ENCODE data around the gene ZDHHC19.
"Not testable (repeated sequence)": the region's sequence is repeated elsewhere in the genome, so short reads cannot be mapped to it uniquely, and the experiment has no call there.

The ZDHHC19 gene, protein sequence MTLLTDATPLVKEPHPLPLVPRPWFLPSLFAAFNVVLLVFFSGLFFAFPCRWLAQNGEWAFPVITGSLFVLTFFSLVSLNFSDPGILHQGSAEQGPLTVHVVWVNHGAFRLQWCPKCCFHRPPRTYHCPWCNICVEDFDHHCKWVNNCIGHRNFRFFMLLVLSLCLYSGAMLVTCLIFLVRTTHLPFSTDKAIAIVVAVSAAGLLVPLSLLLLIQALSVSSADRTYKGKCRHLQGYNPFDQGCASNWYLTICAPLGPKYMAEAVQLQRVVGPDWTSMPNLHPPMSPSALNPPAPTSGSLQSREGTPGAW

DNA sequence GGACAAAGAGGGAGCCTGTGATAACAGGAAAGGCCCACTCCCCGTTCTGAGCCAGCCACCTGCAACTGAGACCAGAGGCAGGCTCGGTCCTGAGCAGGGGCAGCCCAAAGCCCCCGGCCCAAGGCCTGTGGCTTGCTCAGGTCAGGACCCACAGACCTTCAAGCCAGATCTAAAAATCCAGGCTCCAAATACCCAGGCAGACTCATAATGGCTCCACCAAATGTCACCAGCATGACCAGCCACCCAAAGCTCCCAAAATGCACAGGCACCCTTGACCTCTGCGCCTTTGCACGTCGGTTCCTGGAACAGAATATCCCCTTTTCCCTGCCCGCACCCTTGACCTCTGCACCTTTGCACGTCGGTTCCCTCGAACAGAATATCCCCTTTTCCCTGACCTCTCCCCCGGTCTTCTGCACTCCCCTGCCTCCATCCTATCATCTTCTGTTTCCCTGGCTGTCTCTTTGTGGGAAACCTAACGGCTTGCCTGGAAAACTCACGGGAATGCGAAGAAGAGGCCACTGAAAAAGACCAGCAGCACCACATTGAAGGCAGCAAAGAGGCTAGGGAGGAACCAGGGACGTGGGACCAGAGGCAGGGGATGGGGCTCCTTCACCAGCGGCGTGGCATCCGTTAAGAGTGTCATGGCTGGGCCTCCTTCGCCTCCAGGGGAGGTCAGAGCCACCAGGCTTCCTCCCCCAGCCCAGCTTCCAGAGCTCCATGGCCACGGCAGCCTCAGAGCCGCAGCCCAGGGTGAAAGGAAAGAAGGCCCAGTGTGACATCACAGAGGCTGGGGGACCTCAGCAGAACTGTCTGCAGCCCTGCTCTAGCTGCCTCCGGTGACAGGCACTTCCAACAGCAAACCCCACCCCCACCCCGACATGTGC lies at the start of gene ZDHHC19:
Gene ZDHHC19 (minus strand): TSS at position 728 of the 884 bp plus-strand sequence. CDS start 85 bp downstream, at position 643.
- no peak for DNase-seq

DNA sequence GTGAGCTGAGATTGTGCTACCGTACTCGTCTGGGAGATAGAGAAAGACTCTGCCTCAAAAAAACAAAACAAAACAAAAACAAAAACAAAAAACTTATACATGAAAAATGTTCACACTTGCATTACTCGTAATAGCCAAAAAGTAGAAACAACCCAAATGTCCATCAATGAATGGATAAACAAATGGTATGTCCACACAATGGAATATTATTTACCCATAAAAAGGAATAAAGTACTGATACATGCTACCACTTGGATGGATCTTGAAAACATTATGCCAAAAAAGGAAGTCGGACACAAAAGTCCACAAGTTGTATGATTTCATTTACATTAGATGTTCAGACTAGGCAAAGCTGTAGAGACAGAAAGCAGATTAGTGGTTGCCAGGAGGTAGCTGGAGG lies 49.6 kb upstream of the ZDHHC19 start:
- DNase-seq = no peak

DNA sequence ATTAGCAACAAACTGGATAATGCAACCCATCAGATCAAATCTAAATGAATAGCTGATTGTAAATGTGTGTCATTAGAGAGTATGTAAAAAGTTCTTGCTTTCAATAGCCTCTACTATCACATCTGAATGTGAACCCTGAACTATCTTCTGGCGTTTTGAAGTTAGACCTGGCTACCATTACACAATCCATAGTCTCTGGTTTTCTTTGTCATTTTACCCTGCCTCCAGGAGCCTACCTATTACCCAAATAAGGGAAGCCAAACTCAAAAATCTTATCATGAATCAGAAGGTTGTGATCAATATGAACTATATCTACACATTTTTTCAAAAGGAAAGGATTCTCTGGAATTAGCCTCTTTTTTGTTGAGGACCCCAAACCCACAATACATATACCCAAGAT lies 44.6 kb upstream of the ZDHHC19 start:
- DNase-seq = no peak

DNA sequence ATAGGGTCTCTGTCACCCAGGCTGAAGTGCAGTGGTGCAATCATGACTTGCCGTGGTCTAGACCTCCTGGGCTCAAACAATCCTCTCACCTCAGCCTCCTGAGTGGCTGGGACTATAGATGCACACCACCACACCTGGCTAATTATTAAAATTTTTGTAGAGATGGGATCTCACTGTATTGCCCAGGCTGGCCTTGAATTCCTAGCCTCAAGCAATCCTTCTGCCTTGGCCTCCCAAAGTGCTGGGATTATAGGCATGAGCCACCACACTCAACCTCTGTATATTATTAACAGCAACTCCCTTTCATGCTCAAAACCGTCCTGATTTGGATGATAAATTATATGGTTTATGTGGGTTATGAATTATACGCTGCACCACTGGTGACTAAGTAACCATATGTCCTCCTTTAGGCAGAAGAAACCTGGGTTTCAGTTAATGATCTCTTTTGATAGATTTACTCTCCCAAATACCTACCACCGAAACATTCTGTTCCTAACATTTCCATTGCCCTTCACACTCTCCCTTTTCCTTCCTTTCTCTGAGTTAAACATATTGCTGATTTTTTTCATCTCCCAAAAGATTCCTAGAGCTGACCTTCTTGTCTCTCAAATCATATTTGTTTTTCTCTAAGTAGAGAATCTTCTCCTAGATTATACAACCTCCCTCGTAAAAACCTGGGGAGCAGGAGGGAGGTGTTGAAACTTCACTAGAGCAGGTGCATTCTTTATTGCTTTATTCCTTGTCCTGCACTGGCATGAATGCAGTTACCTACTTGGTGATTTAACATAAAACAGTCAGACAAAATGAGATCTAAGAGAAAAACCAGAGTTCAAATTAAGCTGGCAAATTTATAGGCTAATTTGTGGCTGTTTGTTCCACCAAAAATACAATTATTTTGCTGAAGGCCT lies 43.4 kb upstream of the ZDHHC19 start:
- no peak for DNase-seq

DNA sequence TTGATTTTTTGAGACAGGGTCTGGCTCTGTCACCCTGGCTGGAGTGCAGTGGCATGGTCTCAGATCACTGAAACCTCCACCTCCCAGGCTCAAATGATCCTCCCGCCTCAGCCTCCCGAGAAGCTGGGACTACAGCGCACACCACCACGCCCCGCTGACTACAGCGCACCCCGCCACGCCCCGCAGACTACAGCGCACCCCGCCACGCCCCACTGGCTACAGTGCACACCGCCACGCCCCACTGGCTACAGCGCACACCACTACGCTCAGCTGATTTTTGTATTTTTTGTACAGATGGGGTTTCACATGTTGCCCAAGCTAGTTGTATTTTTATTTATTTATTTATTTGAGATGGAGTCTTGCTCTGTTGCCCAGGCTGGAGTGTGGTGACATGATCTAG lies 40.7 kb upstream of the ZDHHC19 start:
- DNase-seq = no peak

DNA sequence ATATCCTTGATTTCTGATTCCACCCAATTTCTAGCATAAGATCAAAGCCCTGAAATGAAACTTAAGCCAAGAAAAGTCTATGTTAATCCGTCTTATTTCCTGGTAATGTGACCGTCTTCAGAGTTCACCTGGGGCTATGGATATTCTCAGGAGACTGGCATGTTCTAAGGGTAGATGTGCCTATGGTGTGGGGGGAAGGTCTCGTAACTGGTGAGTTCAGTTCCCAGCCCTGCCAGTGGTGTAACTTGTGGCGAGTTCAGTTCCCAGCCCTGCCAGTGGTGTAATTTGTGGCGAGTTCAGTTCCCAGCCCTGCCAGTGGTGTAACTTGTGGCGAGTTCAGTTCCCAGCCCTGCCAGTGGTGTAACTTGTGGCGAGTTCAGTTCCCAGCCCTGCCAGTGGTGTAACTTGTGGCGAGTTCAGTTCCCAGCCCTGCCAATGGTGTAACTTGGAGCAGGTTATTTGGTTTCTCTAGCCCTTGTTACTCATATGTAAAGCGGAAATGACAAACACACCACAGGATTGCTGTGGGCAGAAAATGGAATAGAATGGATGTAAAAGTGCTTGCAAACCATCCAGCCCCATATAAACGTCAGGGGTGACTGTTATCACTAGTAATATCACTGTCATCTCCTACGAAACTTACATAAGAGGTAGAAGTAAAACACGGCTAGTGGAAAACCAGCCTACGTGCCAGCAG lies 35.6 kb upstream of the ZDHHC19 start:
- DNase-seq = peak; percentile 72

DNA sequence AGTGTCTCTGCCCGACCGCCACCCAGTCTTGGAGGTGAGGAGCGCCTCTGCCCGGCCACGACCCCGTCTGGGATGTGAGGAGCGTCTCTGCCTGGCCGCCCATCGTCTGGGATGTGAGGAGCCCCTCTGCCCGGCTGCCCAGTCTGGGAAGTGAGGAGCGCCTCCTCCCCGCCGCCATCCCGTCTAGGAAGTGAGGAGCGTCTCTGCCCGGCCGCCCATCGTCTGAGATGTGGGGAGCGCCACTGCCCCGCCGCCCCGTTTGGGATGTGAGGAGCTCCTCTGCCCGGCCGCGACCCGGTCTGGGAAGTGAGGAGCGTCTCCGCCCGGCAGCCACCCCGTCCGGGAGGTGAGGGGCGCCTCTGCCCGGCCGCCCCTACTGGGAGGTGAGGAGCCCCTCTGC lies 33.0 kb upstream of the ZDHHC19 start:
- DNase-seq = not testable (repeated sequence)

DNA sequence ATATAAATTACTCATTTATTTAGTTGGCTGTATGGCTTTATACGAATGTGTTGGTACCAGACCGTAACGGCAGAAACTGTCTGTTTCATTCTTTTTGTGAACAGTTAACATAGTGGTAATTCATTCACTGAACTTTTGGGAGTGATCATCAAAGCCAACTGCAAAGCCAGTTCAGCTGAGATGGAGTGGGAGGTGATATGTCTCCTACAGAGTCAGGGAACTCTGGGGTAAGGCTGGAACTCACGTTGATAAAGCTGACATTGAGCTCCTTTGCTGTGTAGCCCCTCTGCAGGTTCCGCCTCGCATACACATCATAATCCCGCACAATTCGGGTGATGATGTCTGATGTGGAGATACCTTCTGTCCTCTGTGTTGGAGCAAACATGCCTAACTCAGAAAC lies 30.5 kb upstream of the ZDHHC19 start:
- no peak for DNase-seq

DNA sequence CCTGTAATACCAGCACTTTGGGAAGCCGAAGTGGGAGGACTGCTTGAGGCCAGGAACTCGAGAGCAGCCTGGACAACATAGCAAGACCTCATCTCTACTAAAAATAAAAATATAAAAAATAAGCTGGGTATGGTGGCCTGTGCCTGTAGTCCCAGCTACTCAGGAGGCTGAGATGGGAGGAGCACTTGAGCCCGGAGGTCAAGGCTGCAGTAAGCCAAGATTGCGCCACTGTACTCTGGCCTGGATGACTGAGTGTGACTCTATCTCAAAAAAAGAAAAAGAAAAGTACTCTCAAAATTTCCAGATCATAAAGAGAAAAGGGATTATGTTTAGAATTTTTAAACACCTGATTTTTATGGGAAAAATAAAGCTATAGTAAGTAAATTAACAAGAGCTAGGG lies 29.2 kb upstream of the ZDHHC19 start:
- DNase-seq = no peak

DNA sequence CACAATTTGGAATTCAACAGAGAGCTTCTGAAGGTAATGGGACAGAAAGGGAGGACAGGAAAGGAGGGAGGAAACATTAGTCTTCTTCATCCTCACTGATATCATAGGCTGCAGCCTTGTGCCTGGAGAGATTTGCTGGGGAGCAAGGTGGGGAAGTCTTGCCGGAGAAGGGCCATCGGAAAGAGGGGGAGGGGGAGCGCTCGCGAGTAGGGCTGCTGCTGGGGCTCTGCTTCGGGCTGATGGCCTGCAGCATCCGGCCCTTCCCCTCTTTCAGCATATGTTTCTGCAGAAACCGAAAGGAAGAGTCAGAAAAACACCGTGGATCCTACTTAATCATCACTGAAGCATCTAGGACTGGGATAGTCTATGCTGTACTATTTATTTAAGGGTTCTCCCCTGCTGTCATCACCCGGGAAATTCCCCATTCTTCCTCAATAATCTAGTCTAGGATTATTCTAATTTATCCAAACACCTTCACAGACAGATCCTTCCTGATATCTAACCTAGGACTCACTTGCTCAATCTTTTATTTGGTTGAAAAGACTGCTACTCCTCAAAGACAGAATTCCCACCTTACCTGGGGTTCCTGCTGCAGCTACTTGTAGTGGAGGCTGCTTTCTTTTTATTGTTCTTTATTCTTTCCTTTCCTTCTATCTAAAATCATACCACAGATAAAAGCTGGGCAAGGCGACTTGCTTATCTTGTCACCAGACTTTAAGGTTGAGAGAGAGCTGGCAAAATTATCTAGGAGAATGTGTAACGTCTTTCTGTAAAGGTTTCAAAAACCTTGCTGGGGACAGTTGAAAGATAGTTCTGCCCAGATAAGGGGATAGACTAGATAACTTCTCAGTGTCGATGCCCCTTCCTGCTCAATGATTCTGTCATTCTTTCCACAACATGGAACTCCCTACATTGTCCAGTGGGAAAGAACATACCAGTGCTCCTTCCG lies 27.7 kb upstream of the ZDHHC19 start:
- no peak for DNase-seq

DNA sequence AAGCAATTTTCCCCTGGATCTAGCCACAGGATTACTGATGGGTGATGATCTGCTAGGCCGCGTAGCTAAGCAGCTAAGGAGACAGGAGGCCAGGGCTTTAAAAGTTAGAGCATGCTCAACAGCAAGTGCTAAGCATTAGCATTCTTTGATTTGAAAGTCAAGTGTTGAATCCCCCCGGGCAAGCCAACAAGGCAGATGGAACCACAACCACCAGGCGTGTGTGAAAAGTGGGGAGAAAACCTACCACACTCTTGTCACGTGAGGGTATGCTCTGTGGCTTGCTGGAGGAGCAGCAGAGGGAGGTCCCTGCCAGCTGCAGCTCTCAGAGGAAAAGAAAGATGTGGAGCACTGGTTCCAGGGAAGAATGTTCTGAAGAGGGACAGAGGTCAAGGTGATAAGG lies 26.0 kb upstream of the ZDHHC19 start:
- no peak for DNase-seq

DNA sequence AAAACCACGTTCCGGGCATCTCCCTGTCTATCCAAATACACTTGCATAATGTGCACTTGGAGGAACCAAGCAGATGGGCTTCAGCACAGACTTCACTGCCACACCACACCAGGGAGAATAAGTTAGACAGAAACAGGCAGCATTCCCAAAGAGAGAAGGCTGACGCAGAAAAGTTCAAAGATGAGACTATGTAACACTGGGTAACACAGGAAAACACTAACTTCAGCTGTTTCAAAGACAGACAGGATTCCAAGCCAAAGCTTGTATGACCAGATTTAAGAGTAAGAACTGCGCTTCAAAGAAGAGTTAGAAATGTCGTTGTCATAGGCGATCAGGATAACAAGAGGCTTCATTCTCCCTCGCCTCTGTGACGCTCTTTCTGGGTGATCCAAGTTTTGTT lies 25.0 kb upstream of the ZDHHC19 start:
- DNase-seq = no peak

DNA sequence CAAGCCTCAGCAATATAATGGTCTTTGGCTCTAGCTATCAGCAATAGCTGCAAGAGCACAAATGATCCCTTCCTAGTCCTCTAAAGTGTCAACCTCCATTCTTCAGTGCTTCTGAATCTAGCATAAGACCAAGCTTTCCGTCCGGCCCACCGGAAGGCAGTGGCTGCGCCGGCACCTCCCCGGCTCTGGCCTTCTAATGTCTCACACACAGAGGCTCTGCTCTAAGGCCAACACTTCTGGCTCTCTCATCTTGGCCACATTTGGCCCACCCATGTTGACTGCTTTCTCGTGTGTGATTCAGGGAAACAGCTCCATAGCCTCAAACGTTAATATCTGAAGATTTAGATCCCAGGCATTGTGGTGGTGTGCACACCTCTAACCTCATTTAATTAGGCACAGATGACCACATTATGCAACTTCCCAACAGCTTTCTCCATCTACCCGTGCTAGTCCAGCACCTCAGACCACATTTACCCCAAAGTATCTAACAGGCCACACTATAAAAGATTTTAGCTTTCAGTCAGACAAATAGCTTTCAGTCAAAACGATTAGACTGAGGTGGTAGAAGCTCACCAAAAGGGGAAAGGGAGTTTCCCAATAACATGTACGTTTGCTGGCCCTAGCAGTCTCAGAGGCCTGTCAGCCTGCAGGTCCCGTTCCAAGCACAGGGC lies 24.4 kb upstream of the ZDHHC19 start:
- no peak for DNase-seq

DNA sequence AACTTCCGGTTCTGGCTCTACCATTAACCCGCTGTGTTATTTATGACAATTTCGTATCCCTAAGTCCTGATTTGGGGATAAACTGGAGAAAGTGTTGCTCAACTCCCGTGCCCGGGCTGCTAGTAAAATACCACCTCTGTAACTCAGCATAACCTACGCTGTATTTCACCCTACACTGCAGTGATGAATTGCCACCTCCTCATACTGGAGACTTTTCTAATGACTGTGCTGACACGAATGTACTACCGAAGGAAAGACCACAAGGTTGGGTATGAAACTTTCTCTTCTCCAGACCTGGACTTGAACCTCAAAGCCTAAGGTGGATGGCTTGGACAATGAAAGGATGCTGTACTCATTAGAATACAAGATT lies 21.7 kb upstream of the ZDHHC19 start:
- peak; percentile 39 for DNase-seq

DNA sequence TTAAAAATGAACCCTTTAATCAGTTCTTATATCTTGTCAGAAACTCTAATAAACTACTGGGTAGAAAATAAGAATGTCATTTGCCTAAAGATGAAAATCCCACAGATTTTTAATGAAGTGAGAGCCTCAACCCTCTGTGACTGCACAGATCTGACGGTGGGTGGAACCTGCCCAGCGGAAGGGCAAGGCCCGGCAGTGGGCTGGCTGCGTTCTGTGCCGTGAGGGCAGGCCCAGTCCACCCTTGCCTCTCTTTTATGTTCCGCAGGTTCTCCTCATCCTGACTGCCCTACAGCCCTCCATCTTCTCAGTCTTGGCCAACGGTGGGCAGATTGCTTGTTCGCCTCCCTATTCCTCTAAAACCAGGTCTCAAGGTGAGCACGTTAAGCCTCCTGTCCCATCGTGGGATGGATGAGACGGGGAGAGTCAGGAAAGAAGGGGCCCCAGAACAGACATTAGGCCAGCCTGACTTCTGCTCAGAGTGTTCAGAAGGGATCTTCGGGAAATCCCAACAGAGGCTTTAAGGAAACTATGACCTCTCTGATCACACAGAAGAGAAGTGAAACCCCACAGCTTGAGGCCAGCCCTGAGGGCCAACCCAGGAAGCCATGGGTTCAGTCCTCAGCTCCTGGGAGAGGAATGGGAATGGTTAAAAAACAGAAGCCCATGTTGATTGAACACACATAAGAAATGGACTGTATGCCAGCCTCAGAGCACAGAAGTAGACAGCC lies 21.1 kb upstream of the ZDHHC19 start:
- DNase-seq = peak; percentile 18

DNA sequence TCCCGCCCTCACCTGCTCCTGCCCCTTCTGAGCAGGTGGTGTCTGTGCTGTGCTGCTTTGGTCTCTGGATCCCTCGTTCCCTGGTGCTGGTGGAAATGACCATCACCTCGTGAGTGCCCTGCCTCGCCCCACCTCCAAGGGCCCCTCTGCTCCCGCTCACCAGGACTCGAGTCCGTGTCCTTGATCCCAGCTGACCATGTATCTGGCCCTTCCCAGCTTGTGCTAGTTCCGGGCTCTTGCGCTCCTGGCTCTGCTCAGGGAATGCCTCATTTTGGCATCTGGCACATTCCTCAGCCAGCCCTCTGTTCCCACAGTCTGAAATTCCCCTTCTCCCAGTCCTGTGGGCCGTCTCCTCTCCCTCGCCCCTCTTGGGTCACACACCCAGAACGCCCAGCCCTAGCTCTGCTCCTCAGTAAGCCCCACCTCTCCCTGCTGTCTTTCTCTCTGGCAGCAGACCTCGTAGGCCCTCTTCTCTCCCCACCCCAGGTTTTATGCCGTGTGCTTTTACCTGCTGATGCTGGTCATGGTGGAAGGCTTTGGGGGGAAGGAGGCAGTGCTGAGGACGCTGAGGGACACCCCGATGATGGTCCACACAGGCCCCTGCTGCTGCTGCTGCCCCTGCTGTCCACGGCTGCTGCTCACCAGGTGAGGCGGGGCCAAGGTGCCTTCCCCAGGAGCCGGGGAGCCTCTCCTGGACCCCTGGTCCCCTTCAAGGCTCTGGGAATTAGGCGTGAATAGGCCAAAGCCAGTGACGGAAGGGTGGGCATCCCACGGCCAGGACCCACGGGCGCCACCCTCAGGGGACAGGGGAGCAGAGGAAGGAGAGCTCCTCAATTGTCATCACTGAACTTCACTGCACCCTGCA lies 16.7 kb upstream of the ZDHHC19 start:
- DNase-seq = no peak

DNA sequence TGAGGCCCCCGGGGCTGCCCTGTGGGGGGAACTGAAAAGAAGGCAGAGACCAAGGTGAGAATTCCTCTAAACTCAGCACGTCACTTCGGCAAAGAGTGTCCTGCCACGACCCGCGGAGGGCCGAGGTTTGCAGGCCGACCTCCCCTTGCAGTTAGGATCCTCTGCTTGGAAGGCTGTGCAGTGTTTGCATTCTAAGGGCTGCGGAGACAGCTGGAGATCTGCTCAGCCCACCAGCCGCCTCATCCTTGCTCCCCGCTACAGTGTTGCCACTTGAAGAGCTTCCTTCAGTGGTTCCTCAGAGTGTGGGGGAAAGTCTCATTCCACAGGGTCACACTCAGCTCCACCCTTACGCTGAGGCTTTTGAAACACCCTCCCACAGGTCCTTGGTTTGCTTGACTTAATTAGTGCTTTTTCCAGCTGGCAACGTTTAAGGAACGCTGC lies 15.9 kb upstream of the ZDHHC19 start:
- no peak for DNase-seq

DNA sequence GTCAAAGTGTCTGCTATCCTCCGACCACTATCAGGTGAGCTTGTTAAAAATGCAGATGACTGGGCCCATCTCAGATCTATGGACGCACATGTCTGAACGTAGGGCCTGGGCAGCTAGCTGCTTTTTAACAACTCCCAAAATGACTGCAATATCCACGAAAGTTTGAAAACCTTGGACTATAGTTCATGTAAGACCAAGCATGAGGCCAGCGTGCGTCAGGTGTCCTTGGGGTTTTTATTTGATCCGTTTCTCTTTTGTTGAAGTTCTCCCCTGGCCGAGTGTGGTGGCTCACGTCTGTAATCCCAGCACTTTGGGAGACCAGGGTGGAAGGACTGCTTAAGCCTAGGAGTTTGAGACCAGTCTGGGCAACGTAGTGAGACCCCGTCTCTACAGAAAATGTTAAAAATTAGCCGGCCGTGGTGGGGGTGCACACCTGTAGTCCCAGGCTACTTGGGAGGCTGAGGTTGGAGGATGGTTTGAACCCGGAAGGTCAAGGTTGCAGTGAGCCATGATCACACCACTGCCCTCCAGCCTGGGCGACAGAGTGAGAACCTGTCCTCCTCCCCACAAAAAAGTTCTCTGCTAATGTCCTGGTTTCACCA lies 14.7 kb upstream of the ZDHHC19 start:
- no peak for DNase-seq

DNA sequence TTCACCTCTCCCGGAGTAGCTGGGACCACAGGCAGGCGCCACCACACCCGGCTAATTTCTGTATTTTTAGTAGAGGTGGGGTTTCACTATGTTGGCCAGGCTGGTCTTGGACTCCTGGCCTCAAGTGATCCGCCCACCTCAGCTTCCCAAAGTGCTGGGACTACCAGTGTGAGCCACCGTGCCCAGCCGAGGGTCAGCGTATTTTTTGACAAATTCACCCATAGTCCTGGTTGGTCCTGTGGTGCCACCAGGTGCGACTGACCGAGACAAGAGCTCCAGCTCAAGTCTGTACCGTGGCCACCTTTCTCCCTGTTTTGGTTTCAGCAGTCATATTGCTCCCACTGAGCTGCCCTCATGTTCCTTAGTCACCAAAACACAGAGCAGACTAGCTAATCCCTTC lies 13.9 kb upstream of the ZDHHC19 start:
- DNase-seq = no peak
